SK-N-SH (cell line): ENCODE measurements around the gene ABHD12. TPM values are rescaled to one million over a fixed set of nuclear protein-coding genes. Genes with fewer than 3 reads are reported as not detected.
"Not testable (repeated sequence)": the region's sequence is repeated elsewhere in the genome, so short reads cannot be mapped to it uniquely, and the experiment has no call there.

ENCODE experiments used
- CTCF ChIA-PET: fragments of 300-600, 350-600 bp; formaldehyde crosslinking; extraction: SDS; loops from one replicate; lab custom pipeline; 2021; lab: Yijun Ruan, JAX
- POLR2A ChIA-PET: fragments of 350-600 bp; sonication (Branson Sonifier 250); formaldehyde crosslinking; extraction: SDS; loops from one replicate; lab custom pipeline; 2020; ENCODE audit warnings: antibody characterized with exemption, inconsistent platforms; lab: Yijun Ruan, JAX
- DNase-seq: peaks from one replicate; pipeline ENCODE4 v3.0.0; 2012
- H2AFZ ChIP-seq: fragments of 200-600 bp; sonication (generic); 2 replicates; pipeline ENCODE4 v1.8.1; 2016; ENCODE audit warnings: antibody characterized with exemption, mild to moderate bottlenecking, low read depth
- H3F3A ChIP-seq: fragments of 200-600 bp; sonication (generic); replicated peaks from 2 replicates; pipeline ENCODE3; 2016; ENCODE audit warnings: antibody characterized with exemption, mild to moderate bottlenecking; ENCODE audit not compliant: insufficient read depth
- H3K27ac ChIP-seq, 2 experiments: fragments of 200-500 bp in 1 of 2; fragments of 200-600 bp in 1 of 2; sonication (Bioruptor generic) in 1 of 2; sonication (generic), shearing (Covaris generic) in 1 of 2; 2 replicates each; pipeline versions ENCODE4 v1.5.1 to v1.6.1; 2014 to 2016; ENCODE audit warnings: low read depth in 2 of 2, inconsistent platforms in 1 of 2, low read length in 1 of 2, mild to moderate bottlenecking in 1 of 2, mixed read lengths in 1 of 2
- H3K27me3 ChIP-seq: fragments of 200-600 bp; sonication (generic), shearing (Covaris generic); 2 replicates; pipeline ENCODE4 v1.6.1; 2016; ENCODE audit warnings: mixed run types; ENCODE audit not compliant: insufficient read depth
- H3K36me3 ChIP-seq, 2 experiments: fragments of 200-500 bp in 1 of 2; fragments of 200-600 bp in 1 of 2; sonication (Bioruptor generic) in 1 of 2; sonication (generic) in 1 of 2; replicated peaks in 1 of 2; 2 replicates each; pipeline versions ENCODE3 to v1.5.1; 2014 to 2016; ENCODE audit warnings: low read length in 1 of 2, mild to moderate bottlenecking in 1 of 2; ENCODE audit not compliant: insufficient read depth in 2 of 2, control insufficient read depth in 1 of 2
- H3K4me1 ChIP-seq, 2 experiments: fragments of 200-500 bp in 1 of 2; fragments of 200-600 bp in 1 of 2; sonication (Bioruptor generic) in 1 of 2; sonication (generic), shearing (Covaris generic) in 1 of 2; 2 replicates each; pipeline versions ENCODE4 v1.5.1 to v1.6.1; 2014 to 2016; ENCODE audit warnings: low read depth in 1 of 2, low read length in 1 of 2, mixed run types in 1 of 2; ENCODE audit not compliant: insufficient read depth in 2 of 2, control insufficient read depth in 1 of 2
- H3K4me2 ChIP-seq: fragments of 200-600 bp; sonication (generic), shearing (Covaris generic); 2 replicates; pipeline ENCODE4 v1.6.1; 2017; ENCODE audit warnings: mixed run types
- H3K4me3 ChIP-seq, 2 experiments: fragments of 200-500 bp in 1 of 2; fragments of 200-600 bp in 1 of 2; sonication (Bioruptor generic) in 1 of 2; sonication (generic), shearing (Covaris generic) in 1 of 2; 2 replicates each; pipeline versions ENCODE4 v1.5.1 to v1.8.1; 2014 to 2016; ENCODE audit warnings: low read depth in 2 of 2, inconsistent platforms in 1 of 2, low read length in 1 of 2, mild to moderate bottlenecking in 1 of 2, mixed read lengths in 1 of 2, moderate library complexity in 1 of 2
- H3K79me2 ChIP-seq: fragments of 200-600 bp; sonication (generic); 2 replicates; pipeline ENCODE4 v1.8.1; 2017; ENCODE audit warnings: mild to moderate bottlenecking; ENCODE audit not compliant: insufficient read depth
- H3K9ac ChIP-seq: fragments of 200-600 bp; sonication (generic); 2 replicates; pipeline ENCODE4 v1.6.1; 2017; ENCODE audit warnings: mixed run types
- H3K9me2 ChIP-seq: fragments of 200-600 bp; sonication (generic); 2 replicates; pipeline ENCODE4 v1.6.1; 2017; ENCODE audit warnings: mixed run types
- H3K9me3 ChIP-seq: fragments of 200-600 bp; sonication (generic); 2 replicates; pipeline ENCODE4 v1.6.1; 2017; ENCODE audit warnings: mixed run types, mild to moderate bottlenecking, moderate library complexity
- H4K20me1 ChIP-seq: fragments of 200-600 bp; sonication (generic); 2 replicates; pipeline ENCODE4 v1.6.1; 2017; ENCODE audit warnings: mild to moderate bottlenecking, mixed run types; ENCODE audit not compliant: insufficient read depth
- CTCF ChIP-seq: fragments of 200-600 bp; sonication (generic); IDR thresholded peaks from 2 replicates; pipeline ENCODE4 v1.6.1; 2017; ENCODE audit warnings: antibody characterized with exemption, mild to moderate bottlenecking, moderate library complexity
- MEF2A ChIP-seq: IDR thresholded peaks from 2 replicates; pipeline ENCODE4 v1.4.0; 2012; ENCODE audit warnings: low read depth, borderline replicate concordance
- RAD21 ChIP-seq: IDR thresholded peaks from 2 replicates; pipeline ENCODE4 v1.6.1; 2012; ENCODE audit warnings: mild to moderate bottlenecking, low read length
- RCOR1 ChIP-seq: fragments of 150-350 bp; IDR thresholded peaks from 2 replicates; pipeline ENCODE4 v1.6.1; 2017; ENCODE audit warnings: antibody characterized with exemption, low read length
- SMC3 ChIP-seq: IDR thresholded peaks from 2 replicates; pipeline ENCODE4 v1.6.1; 2012; ENCODE audit warnings: low read depth, low read length, improper control_type of control experiment
- USF1 ChIP-seq: IDR thresholded peaks from 2 replicates; pipeline ENCODE4 v1.4.0; 2012; ENCODE audit warnings: low read depth, borderline replicate concordance
- WGBS: methylation state at CpG from one replicate; pipeline ENCODE4 v1.1.6; 2017; ENCODE audit warnings: low lambda C conversion rate; 5-methylcytosine and 5-hydroxymethylcytosine counted together
- polyA plus RNA-seq, 3 experiments: library from polyadenylated mRNA; depleted of rRNA; stranded (reverse); fragments of >200 nt; gene quantifications; 2 replicates each; pipeline ENCODE4 v1.2.3, GENCODE V29; 2012

The ABHD12 gene
- polyA plus RNA-seq, 1 of the 3 experiments (the other 2 are of a cell fraction), result 33.5 TPM

GRCh38 chr20:25338112-25339023 lies 52.3 kb downstream of the ABHD12 start (continued):
- TF ChIP-seq USF1 (no peak), MEF2A (no peak)

- H3K4me1 ChIP-seq, result peaks cover 0 to 5% of the 10 kb centered on the region in 2 experiments; a peak in 1 of 4 replicates
- no peak overlapping the region for H2AFZ ChIP-seq
- peaks cover 4% of the 10 kb centered on the region; the same call in 1 of the 2 replicates for H4K20me1 ChIP-seq
- TF ChIP-seq CTCF, result peak; percentile 35
- peak; percentile 53 for TF ChIP-seq RAD21
- no peak for TF ChIP-seq RCOR1
- TF ChIP-seq SMC3, result 0 out of 2 replicates have a peak, but pooled peaks have one; percentile 25
- TF ChIP-seq, all 33 proteins: peak for 3
- 86% methylated on average over 17 of the region's 17 CpGs for WGBS
- H3K27me3 ChIP-seq, result no peaks in the 10 kb centered on the region
- no peak for DNase-seq
- CTCF ChIA-PET, result interaction anchor here (0.6 to 0.9 kb wide), 2 partner anchors 22 to 63 kb away, joined by 3 to 4 read pairs; no protein-coding TSS in a partner anchor
- no peak overlapping the region for H3K27ac ChIP-seq
- H3K9ac ChIP-seq, result no peak overlapping the region
- peaks cover 19% of the 10 kb centered on the region; the same call in 1 of the 2 replicates for H3K79me2 ChIP-seq
- H3K4me3 ChIP-seq, result no peak overlapping the region
- POLR2A ChIA-PET, result no interaction called here
- no peaks in the 10 kb centered on the region for H3K9me3 ChIP-seq
- no peaks in the 10 kb centered on the region for H3K36me3 ChIP-seq
- H3K4me2 ChIP-seq, result no peak overlapping the region
- H3K9me2 ChIP-seq, result no peaks in the 10 kb centered on the region
- no peaks in the 10 kb centered on the region for H3F3A ChIP-seq
Observed at GRCh38 chr20:25336561-25337422, 53.8 kb downstream of the ABHD12 start.

- H2AFZ ChIP-seq, H4K20me1 ChIP-seq, DNase-seq, H3K9me3 ChIP-seq, H3K4me3 ChIP-seq, POLR2A ChIA-PET, H3K4me1 ChIP-seq, CTCF ChIA-PET, H3K79me2 ChIP-seq, H3K36me3 ChIP-seq, H3K4me2 ChIP-seq, H3K9ac ChIP-seq, H3K27me3 ChIP-seq, H3K27ac ChIP-seq, H3K9me2 ChIP-seq, H3F3A ChIP-seq: not testable (repeated sequence)
- 100% methylated on average over 1 of the region's 1 CpG for WGBS
Observed at GRCh38 chr20:25334972-25335371, 55.7 kb downstream of the ABHD12 start.
